Gastroesophageal sphincter (tissue), 3 donors: Measurements from ENCODE around the gene AQP6.

Experiments used
- EP300 ChIP-seq: sonication (generic); formaldehyde crosslinking; IDR thresholded peaks from one replicate; pipeline ENCODE4 v1.6.1; 2017; ENCODE audit warnings: antibody characterized with exemption, mild to moderate bottlenecking
- POLR2A ChIP-seq, 2 donors: fragments of 450-650 bp; IDR thresholded peaks; one replicate each; pipeline ENCODE4 v1.6.1; 2017; ENCODE audit warnings: antibody characterized with exemption in 2 of 2, mild to moderate bottlenecking in 2 of 2, moderate library complexity in 1 of 2
- TF ChIP-seq, protein P1 (sequence below), 4 experiments: fragments of 200-600 bp in 2 of 4; fragments of 450-650 bp in 2 of 4; sonication (generic) in 1 of 4; IDR thresholded peaks; one replicate each; pipeline ENCODE4 v1.5.1; 2017 to 2019; ENCODE audit warnings: antibody characterized with exemption in 4 of 4, mild to moderate bottlenecking in 2 of 4, moderate library complexity in 2 of 4

DNA sequence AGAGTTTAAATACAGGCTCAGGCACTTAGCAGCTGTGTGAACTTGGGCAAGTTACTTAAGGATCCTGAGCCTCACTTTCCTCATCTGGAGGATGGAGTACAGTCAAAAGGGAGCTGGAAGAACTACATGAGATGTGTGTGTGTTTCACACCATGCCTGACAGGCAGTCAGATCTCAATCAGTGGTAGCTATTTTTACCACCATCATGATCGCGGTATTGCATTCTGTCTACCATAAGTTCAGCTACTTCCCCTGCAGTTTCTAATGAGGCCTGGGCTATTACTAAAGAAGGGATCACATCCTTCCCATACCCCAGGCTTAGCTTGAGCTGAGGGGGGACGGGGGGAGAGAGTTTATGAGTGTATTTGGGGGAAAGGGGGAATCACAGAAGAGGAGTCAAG lies 7.0 kb downstream of the AQP6 start:
- TF ChIP-seq POLR2A (IDR thresholded peaks at IDR 0.05) (no peak), EP300 (no peak)
- TF ChIP-seq, protein P1, sequence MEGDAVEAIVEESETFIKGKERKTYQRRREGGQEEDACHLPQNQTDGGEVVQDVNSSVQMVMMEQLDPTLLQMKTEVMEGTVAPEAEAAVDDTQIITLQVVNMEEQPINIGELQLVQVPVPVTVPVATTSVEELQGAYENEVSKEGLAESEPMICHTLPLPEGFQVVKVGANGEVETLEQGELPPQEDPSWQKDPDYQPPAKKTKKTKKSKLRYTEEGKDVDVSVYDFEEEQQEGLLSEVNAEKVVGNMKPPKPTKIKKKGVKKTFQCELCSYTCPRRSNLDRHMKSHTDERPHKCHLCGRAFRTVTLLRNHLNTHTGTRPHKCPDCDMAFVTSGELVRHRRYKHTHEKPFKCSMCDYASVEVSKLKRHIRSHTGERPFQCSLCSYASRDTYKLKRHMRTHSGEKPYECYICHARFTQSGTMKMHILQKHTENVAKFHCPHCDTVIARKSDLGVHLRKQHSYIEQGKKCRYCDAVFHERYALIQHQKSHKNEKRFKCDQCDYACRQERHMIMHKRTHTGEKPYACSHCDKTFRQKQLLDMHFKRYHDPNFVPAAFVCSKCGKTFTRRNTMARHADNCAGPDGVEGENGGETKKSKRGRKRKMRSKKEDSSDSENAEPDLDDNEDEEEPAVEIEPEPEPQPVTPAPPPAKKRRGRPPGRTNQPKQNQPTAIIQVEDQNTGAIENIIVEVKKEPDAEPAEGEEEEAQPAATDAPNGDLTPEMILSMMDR (IDR thresholded peaks at IDR 0.05) = no peak
